Neural crest cell (in vitro differentiated cells): ENCODE measurements around the gene TMLHE. TPM values are rescaled to one million over a fixed set of nuclear protein-coding genes. Genes with fewer than 3 reads are reported as not detected.
"Not testable (repeated sequence)": the region's sequence is repeated elsewhere in the genome, so short reads cannot be mapped to it uniquely, and the experiment has no call there.

Source experiments
- DNase-seq: peaks from one replicate; pipeline ENCODE4 v3.0.0; 2021; ENCODE audit warnings: low read depth, mixed read lengths, low spot score
- H3K27ac Mint-ChIP-seq: one replicate; pipeline ENCODE4 v1.8.0; 2021; ENCODE audit warnings: mild to moderate bottlenecking, mixed read lengths; ENCODE audit not compliant: unreplicated experiment
- H3K27me3 Mint-ChIP-seq: 2 replicates; pipeline ENCODE4 v1.8.0; 2021; ENCODE audit warnings: low read depth, mild to moderate bottlenecking, mixed read lengths
- H3K36me3 Mint-ChIP-seq: 2 replicates; pipeline ENCODE4 v1.8.0; 2021; ENCODE audit warnings: low read depth, mild to moderate bottlenecking, mixed read lengths
- H3K4me1 Mint-ChIP-seq: 2 replicates; pipeline ENCODE4 v1.8.0; 2021; ENCODE audit warnings: mixed read lengths
- H3K4me3 Mint-ChIP-seq: one replicate; pipeline ENCODE4 v1.8.0; 2021; ENCODE audit warnings: mild to moderate bottlenecking, mixed read lengths
- H3K9me3 Mint-ChIP-seq: 2 replicates; pipeline ENCODE4 v1.8.0; 2021; ENCODE audit warnings: mixed read lengths
- CTCF ChIP-seq: fragments of 200-600 bp; sonication (generic); conservative IDR thresholded peaks from 2 replicates; pipeline ENCODE4 v1.5.0; 2021; ENCODE audit warnings: antibody characterized with exemption, mild to moderate bottlenecking
- total RNA-seq: library from RNA; stranded (reverse); gene quantifications from 2 replicates; pipeline ENCODE4 v1.2.1, GENCODE V29; 2021

The TMLHE gene
- total RNA-seq, 1 donor from 2014 or later: 17.7 TPM

GRCh38 chrX:155514225-155514624 lies 98.5 kb downstream of the TMLHE start:
- H3K9me3 Mint-ChIP-seq: peaks cover 4% of the 10 kb centered on the region
- H3K27ac Mint-ChIP-seq: no peak overlapping the region
- TF ChIP-seq CTCF: no peak
- no peaks in the 10 kb centered on the region for H3K4me1 Mint-ChIP-seq
- H3K27me3 Mint-ChIP-seq: no peaks in the 10 kb centered on the region
- DNase-seq: no peak
- H3K36me3 Mint-ChIP-seq: peaks cover 29% of the 10 kb centered on the region
- H3K4me3 Mint-ChIP-seq: no peak overlapping the region

GRCh38 chrX:155505296-155505695 lies 107.5 kb downstream of the TMLHE start:
- DNase-seq: no peak
- H3K9me3 Mint-ChIP-seq: peaks cover 5% of the 10 kb centered on the region
- no peaks in the 10 kb centered on the region for H3K27me3 Mint-ChIP-seq
- H3K4me1 Mint-ChIP-seq: no peaks in the 10 kb centered on the region
- no peak overlapping the region for H3K27ac Mint-ChIP-seq
- no peak overlapping the region for H3K4me3 Mint-ChIP-seq
- TF ChIP-seq CTCF: no peak
- peaks cover 21% of the 10 kb centered on the region for H3K36me3 Mint-ChIP-seq

- not testable (repeated sequence) for H3K9me3 Mint-ChIP-seq, DNase-seq, H3K27ac Mint-ChIP-seq, H3K4me1 Mint-ChIP-seq, H3K27me3 Mint-ChIP-seq, H3K4me3 Mint-ChIP-seq, H3K36me3 Mint-ChIP-seq
Observed at GRCh38 chrX:155495134-155495533, 117.6 kb downstream of the TMLHE start.

GRCh38 chrX:155491421-155491820 lies 121.3 kb downstream of the TMLHE start:
- not testable (repeated sequence) for H3K4me3 Mint-ChIP-seq, DNase-seq, H3K36me3 Mint-ChIP-seq, H3K27ac Mint-ChIP-seq, H3K9me3 Mint-ChIP-seq, H3K27me3 Mint-ChIP-seq, H3K4me1 Mint-ChIP-seq

GRCh38 chrX:155477136-155477535 lies 135.6 kb downstream of the TMLHE start:
- H3K4me3 Mint-ChIP-seq, H3K9me3 Mint-ChIP-seq, DNase-seq, H3K4me1 Mint-ChIP-seq, H3K27me3 Mint-ChIP-seq, H3K36me3 Mint-ChIP-seq, H3K27ac Mint-ChIP-seq: not testable (repeated sequence)

GRCh38 chrX:155466269-155466938 lies 146.3 kb downstream of the TMLHE start:
- DNase-seq, H3K27ac Mint-ChIP-seq, H3K9me3 Mint-ChIP-seq, H3K4me1 Mint-ChIP-seq, H3K36me3 Mint-ChIP-seq, H3K27me3 Mint-ChIP-seq, H3K4me3 Mint-ChIP-seq: not testable (repeated sequence)

GRCh38 chrX:155460501-155460900 lies 152.3 kb downstream of the TMLHE start:
- H3K4me3 Mint-ChIP-seq, H3K27ac Mint-ChIP-seq, H3K4me1 Mint-ChIP-seq, H3K36me3 Mint-ChIP-seq, H3K9me3 Mint-ChIP-seq, H3K27me3 Mint-ChIP-seq, DNase-seq: not testable (repeated sequence)

- not testable (repeated sequence) for H3K36me3 Mint-ChIP-seq, H3K27me3 Mint-ChIP-seq, H3K4me3 Mint-ChIP-seq, DNase-seq, H3K27ac Mint-ChIP-seq, H3K9me3 Mint-ChIP-seq, H3K4me1 Mint-ChIP-seq
Observed at GRCh38 chrX:155458471-155458870, 154.3 kb downstream of the TMLHE start, which contains the start of gene F8A3. Gene F8A3, minus strand, starts transcription at chrX:155458620. Its CDS starts 20 bp downstream, at chrX:155458600.

- not testable (repeated sequence) for H3K27ac Mint-ChIP-seq, H3K4me1 Mint-ChIP-seq, H3K27me3 Mint-ChIP-seq, DNase-seq, H3K4me3 Mint-ChIP-seq, H3K9me3 Mint-ChIP-seq, H3K36me3 Mint-ChIP-seq
Observed at GRCh38 chrX:155457761-155458447, 154.8 kb downstream of the TMLHE start.
